ENCODE measurements around the gene NELFCD.
"Not testable (repeated sequence)": the region's sequence is repeated elsewhere in the genome, so short reads cannot be mapped to it uniquely, and the experiment has no call there.

Gene NELFCD, protein sequence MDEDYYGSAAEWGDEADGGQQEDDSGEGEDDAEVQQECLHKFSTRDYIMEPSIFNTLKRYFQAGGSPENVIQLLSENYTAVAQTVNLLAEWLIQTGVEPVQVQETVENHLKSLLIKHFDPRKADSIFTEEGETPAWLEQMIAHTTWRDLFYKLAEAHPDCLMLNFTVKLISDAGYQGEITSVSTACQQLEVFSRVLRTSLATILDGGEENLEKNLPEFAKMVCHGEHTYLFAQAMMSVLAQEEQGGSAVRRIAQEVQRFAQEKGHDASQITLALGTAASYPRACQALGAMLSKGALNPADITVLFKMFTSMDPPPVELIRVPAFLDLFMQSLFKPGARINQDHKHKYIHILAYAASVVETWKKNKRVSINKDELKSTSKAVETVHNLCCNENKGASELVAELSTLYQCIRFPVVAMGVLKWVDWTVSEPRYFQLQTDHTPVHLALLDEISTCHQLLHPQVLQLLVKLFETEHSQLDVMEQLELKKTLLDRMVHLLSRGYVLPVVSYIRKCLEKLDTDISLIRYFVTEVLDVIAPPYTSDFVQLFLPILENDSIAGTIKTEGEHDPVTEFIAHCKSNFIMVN

GRCh38 chr20:58980711-58981627 lies at the start of gene NELFCD:
Gene NELFCD (plus strand): TSS chr20:58981256. CDS start chr20:58981310, 54 bp downstream.
- DNase-seq (ENCODE audit: low read depth in 2 of 2, low spot score in 1 of 2), result peak; percentile 65 to 72

DNA sequence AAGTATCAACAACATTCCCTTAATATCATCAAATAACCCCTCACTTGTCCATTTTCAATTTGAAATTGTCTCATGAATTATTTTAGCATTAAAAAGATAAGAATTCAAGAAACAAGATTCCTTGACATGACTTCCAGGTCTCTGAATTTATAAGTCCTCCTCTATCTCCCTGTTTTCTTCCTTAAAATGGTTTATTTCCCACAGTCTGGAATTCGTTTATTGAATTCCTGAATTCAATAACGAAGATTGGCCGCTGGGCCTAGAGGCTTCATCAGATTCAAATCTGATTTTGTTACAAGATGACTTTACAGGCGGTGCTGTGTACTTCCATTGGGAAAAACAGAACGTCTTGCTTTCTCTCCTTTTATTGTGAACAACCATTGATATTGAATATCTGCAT lies 48.9 kb upstream of the NELFCD start:
- no peak for DNase-seq (ENCODE audit: low read depth in 2 of 2, low spot score in 1 of 2)

DNA sequence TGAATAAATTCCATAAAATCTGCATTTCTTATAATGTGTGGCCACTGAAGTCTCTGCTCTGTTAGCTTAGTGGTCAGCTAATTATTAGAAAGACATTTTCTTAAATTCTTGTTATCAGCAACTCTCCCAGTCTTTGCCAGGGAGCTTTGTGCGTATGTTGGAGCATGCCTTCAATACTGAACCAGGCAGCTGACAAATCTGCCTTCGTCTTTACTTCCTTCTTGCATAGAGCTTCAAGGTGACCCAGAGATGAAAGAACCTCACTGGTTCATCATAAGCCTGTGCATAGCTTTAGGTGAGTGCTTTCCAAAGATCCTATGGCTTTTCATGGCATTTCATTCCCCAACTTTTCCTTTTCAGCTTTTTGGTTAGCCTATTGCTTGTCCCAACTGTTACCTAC lies 43.0 kb upstream of the NELFCD start:
- no peak for DNase-seq (ENCODE audit: low read depth in 2 of 2, low spot score in 1 of 2)

DNA sequence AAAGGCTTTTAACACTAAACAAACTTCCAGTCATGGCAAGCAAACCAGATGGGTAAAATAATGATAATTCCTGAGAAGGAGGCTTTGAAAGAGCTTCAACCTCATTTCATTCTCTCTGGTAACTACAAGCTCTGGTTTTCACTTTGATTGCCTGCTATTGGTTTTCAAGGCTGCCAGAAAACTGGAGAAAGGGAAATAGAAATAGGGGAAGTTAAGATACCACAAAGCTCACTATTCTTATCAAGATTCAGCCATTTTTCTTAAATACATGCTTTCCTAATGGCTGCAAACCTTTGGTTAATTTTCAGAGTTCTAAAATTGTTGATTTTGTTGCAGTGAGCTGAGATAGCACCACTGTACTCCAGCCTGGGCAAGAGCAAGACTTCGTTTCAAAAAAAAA lies 42.5 kb upstream of the NELFCD start:
- DNase-seq (ENCODE audit: low read depth in 2 of 2, low spot score in 1 of 2), result no peak

DNA sequence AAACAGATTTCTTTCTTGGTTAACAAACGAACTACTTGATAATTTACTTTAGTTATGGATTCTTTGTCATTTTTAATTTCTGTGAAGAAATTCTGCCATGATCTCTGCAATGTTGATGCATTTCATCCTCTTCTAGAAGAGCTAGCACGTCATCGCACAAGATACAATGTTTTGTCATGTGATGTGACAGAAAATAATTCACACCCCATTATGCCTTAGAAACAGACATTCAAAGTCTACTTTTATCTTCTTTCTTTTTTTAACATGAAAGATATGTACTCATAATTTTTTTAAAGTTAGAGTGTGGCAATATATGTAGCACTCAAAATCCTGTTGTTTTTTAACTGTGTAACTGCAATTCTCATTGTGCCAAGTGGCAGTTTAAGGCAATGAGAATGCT lies 39.6 kb upstream of the NELFCD start:
- no peak for DNase-seq (ENCODE audit: low read depth in 2 of 2, low spot score in 1 of 2)

- no peak for DNase-seq (ENCODE audit: low read depth in 2 of 2, low spot score in 1 of 2)
Measured at GRCh38 chr20:58942549-58942948, 38.5 kb upstream of the NELFCD start.

DNA sequence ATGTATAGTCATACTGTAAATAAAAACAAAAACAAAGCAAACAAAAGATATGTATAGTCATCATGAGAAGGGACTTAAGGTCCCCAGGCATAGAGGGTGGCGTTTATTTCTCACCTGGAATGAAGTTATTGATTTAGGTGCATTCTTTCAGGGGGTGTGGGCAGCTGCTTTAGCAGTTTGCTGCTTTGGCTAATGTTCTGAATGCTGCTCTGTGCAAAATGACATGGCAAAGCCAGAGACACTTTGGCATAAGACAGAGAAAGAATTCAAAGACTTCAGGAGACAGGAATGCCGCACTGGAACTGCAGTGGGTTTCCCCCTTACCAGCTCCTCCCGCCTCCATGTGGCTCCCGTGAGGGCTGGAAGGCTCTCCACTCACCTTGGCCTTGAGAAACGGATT lies 36.4 kb upstream of the NELFCD start:
- no peak for DNase-seq (ENCODE audit: low read depth in 2 of 2, low spot score in 1 of 2)

DNA sequence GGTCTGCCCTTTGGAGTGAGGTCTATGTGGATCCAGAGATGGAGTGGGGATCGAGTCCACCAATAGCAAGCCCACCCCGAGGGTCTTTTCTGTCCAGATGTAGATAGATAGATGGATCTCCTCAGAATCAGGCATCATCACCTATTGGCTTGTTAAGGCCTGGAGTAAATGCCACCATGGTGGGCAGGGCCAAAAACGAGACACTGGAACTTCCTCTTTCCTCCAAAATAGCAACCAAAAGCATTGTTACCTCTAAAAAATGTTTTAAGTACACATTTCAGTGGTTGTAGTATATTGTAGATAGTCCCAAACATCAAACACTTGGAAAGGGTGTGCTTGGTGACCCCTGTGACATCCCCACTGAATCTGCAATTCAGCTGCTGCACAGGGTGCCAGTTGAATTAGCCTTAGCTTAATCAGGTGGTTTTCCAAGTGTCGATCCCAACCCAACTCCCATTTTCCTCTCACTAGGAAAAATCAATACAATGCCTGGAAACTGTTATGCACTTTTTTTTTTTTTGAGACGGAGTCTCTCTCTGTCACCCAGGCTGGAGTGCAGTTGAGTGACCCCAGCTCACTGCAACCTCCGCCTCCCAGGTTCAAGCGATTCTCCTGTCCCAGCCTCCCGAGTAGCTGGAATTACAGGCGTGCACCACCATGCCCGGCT lies 35.0 kb upstream of the NELFCD start:
- DNase-seq (ENCODE audit: low read depth in 2 of 2, low spot score in 1 of 2), result no peak

DNA sequence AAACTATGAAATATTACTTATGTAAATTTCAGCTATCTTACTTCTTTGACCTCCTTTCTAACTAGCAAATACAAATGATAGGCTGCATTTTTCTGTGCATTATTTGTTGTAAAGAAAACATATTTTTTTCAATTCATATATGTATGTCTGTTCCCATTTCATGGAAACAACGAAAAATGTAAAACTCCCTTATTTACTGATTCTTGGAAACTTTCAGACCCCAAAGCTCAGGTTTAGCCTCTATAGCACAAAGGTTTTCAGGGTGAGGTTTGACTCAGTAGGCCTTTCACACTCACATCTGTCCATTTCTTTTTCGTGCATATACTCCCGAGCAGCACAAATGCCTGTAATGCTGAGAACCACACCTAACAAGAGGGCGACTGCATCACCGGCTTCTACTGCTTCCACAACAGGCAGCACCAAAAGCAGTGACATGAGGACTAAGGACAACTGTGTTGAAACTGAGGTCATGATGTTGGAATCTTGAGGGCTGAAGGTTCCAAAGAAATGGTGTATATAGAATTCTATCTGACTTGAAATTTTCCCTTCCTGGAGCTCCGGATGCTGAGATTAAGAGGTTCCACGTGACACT lies 33.2 kb upstream of the NELFCD start:
- DNase-seq (ENCODE audit: low read depth in 2 of 2, low spot score in 1 of 2), result not testable (repeated sequence)

GRCh38 chr20:58950603-58951002 lies 30.5 kb upstream of the NELFCD start:
- no peak for DNase-seq (ENCODE audit: low read depth in 2 of 2, low spot score in 1 of 2)

DNA sequence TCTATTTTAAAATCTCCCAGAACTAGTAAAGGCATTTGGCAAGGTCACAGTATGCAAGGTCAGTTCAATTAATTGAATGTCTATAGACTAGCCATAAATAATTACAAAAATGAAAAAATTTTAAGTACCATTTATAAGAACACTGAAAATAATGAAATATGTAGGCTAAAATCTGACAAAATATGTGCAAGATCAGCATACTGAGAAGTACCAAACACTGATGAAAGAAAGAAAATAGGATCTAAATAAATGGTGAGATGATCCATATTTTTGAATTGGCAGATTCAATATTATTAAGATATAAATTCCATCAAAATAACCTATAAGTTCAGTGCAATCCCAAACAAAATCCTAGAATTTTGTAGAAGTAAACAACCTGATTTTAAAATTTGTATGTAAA lies 28.0 kb upstream of the NELFCD start:
- no peak for DNase-seq (ENCODE audit: low read depth in 2 of 2, low spot score in 1 of 2)

DNA sequence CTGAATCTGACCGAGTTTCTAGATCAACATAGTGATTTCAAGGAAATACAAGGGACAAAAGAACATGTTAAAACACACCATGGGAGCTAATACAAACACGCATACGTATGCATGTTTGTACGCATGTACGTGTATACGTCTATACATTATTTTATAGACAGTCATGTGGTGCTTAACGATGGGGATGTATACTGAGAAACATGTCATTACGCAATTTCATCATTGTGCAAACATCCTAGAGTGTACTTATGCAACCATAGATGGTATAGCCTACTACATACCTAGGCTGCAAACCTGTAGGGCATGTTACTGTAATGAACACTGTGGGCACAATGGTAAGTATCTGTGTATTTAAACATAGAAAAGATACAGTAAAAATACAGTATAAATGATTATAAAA lies 25.0 kb upstream of the NELFCD start:
- DNase-seq (ENCODE audit: low read depth in 2 of 2, low spot score in 1 of 2), result no peak

DNA sequence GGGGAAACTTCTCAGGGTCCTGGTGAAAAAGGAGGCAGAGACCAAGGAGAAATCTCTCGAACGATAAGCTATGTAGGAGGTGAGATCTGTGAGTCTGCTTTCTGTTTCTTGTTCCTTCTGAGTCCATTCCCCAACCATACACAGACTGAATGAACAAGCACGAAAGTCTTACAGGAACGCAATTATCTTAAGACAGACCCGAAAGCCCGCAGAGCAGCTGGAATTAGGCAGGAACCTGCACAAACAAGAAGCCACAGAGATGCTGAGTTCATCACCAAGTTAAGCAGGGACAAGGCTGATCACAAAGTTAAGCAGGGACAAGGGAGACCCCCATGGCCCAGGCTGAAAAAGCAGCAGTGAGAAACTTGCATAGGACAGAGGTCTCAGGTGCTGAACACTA lies 21.4 kb upstream of the NELFCD start:
- DNase-seq (ENCODE audit: low read depth in 2 of 2, low spot score in 1 of 2), result no peak

- no peak for DNase-seq (ENCODE audit: low read depth in 2 of 2, low spot score in 1 of 2)
Measured at GRCh38 chr20:58963060-58963584, 17.9 kb upstream of the NELFCD start.

DNA sequence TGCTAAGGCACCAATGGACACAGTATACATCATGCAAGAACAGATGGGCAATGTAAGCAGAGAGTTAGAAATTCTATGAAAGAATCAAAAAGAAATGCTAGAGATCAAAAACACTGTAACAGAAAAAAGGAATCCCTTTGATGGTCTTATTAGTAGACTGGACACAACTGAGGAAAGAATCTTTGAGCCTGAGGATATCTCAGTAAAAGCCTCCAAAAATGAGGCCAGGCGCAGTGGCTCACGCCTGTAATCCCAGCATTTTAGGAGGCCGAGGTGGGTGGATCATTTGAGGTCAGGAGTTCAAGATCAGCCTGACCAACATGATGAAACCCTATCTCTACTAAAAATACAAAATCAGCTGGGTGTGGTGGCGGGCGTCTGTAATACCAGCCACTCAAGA lies 17.1 kb upstream of the NELFCD start:
- DNase-seq (ENCODE audit: low read depth in 2 of 2, low spot score in 1 of 2), result not testable (repeated sequence)

GRCh38 chr20:58965270-58966064 lies 15.6 kb upstream of the NELFCD start:
- DNase-seq (ENCODE audit: low read depth in 2 of 2, low spot score in 1 of 2), result no peak

DNA sequence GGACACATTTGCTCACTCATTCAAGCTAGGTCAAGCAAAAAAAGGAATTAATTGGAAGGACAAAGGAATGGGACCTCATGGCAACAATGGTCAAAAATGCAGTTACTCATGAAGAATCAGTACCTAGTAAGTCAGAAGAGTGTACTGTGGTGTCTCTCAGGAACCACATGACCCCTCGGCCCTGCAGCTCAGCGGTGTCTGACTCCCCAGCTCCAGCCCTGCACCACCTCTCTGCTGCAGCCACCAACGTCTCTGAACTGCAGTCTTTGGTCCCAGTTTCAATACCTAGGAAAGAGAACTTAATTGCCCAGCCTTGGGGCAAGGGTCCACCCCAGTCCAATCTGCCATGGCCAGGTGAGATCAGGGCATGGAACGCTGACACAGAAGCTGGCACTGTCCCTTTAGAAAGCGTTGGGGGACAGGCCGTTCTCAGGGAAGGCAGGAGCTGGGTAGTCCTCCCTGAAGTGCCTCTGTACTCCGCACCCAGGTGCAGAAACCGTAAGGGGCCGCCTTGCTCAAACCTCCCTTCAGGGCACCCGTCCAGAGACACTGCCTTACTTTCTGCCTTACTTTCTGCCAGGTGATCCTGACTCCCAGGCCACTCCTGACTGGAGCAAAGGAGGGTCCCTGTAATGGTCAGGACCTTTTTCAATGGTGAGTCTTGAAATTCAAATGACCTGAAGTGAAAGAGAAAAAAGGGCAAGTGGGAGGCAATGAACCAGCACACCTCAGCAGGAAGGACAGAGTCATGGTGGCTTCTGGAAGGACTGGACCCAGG lies 13.2 kb upstream of the NELFCD start:
- no peak for DNase-seq (ENCODE audit: low read depth in 2 of 2, low spot score in 1 of 2)

GRCh38 chr20:58969439-58969838 lies 11.6 kb upstream of the NELFCD start:
- no peak for DNase-seq (ENCODE audit: low read depth in 2 of 2, low spot score in 1 of 2)

DNA sequence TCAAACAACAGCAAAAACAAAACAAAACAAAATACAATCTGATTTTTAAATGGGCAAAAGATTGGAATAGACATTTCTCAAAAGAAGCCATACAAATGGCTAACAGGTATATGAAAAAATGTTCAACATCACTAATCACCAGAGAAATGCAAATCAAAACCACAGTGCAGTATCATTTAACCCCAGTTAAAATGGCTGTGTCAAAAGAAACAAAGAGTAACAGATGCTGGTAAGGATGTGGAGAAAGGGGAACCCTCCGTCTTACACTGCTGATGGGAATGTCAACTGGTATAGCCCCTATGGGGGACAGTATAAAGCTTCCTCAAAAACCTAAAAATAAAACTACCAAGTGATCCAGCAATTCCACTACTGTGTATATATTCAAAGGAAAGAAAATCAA lies 10.9 kb upstream of the NELFCD start:
- no peak for DNase-seq (ENCODE audit: low read depth in 2 of 2, low spot score in 1 of 2)
